Thyroid gland (tissue), 4 donors: Measurements from ENCODE around the gene TLX2. TPM values are rescaled to one million over a fixed set of nuclear protein-coding genes. Genes with fewer than 3 reads are reported as not detected.

Source experiments
- DNase-seq, 2 donors: peaks; one replicate each; pipeline ENCODE4 v3.0.0-alpha.2; 2019
- H3K27ac ChIP-seq, 3 donors: fragments of 200-600 bp; sonication (generic); 1 replicate in 2 of 3; 2 replicates in 1 of 3; pipeline ENCODE4 v1.5.1; 2016 to 2019; ENCODE audit warnings: mild to moderate bottlenecking in 1 of 3, moderate library complexity in 1 of 3
- H3K27me3 ChIP-seq: fragments of 200-600 bp; sonication (generic); one replicate; pipeline ENCODE4 v1.5.1; 2019
- H3K36me3 ChIP-seq, 2 donors: fragments of 200-600 bp; sonication (generic); one replicate each; pipeline ENCODE4 v1.5.1; 2016 to 2019
- H3K4me1 ChIP-seq, 2 donors: fragments of 200-600 bp; sonication (generic); one replicate each; pipeline ENCODE4 v1.5.1; 2017 to 2019
- H3K4me3 ChIP-seq, 3 donors: fragments of 200-600 bp; sonication (generic); replicated peaks in 1 of 3; 1 replicate in 2 of 3; 2 replicates in 1 of 3; pipeline ENCODE4 v1.5.1; 2016; ENCODE audit warnings: mild to moderate bottlenecking in 1 of 3
- H3K9me3 ChIP-seq: fragments of 200-600 bp; sonication (generic); one replicate; pipeline ENCODE4 v1.5.1; 2017
- POLR2A ChIP-seq, 2 donors: fragments of 450-650 bp; IDR thresholded peaks; one replicate each; pipeline ENCODE4 v1.6.1; 2017; ENCODE audit warnings: antibody characterized with exemption in 2 of 2, mild to moderate bottlenecking in 2 of 2, moderate library complexity in 1 of 2
- WGBS, 2 donors: methylation state at CpG; one replicate each; pipeline ENCODE4 v1.1.5; 2017; 5-methylcytosine and 5-hydroxymethylcytosine counted together
- intact Hi-C: fragments of 100-400 bp; cut with DNase I; formaldehyde crosslinking; loops from one replicate; pipeline ENCODE4 v1.15.1; 2023
- total RNA-seq, 4 donors: library from RNA; depleted of rRNA; stranded (reverse); fragments of >200 nt; gene quantifications; one replicate each; pipeline ENCODE4 v1.2.3, GENCODE V29; 2016
- TF ChIP-seq, protein P1 (sequence below), 6 experiments: fragments of 200-600 bp in 3 of 6; fragments of 450-650 bp in 3 of 6; sonication (generic) in 3 of 6; IDR thresholded peaks; one replicate each; pipeline ENCODE4 v1.5.1; 2016 to 2019; ENCODE audit warnings: antibody characterized with exemption in 6 of 6, mild to moderate bottlenecking in 2 of 6, inconsistent platforms in 1 of 6, moderate library complexity in 1 of 6

Gene TLX2
- total RNA-seq, 4 donors from 2014 or later, result not detected

DNA sequence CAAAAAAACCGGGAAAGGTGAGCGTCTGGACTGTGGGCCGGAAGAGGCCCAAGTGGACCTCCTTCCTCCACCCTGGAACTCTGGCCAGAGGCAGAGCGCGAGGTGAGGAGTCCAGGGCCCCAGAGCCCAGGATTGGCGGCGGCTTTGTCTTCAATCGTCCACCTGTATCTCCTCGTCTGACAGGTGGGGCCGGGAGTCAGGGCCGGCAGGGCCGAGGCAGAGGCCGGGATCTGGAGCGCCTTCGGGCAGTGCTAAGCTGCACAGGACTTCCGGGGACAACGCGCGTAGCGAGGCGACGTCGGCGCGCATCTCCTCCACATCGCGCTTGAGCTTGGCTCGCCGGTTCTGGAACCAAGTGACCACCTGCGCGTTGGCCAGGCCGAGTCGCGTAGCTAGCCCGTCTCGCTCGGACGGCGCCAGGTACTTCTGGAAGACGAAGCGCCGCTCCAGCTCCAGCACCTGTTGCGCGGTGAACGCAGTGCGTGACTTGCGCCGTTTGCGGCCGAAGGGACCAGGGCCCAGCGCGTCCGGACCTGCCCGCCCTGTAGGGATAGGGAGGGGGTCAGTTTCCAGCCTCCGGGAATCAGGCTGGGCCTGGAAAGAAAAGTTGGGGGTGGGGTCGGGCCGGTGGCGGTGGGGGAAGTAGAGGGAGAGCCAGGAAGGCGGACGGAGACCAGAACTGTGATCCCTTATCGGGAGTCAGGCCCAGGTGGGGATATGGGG, 16.3 kb upstream of the TLX2 start:
- TF ChIP-seq, protein P1, sequence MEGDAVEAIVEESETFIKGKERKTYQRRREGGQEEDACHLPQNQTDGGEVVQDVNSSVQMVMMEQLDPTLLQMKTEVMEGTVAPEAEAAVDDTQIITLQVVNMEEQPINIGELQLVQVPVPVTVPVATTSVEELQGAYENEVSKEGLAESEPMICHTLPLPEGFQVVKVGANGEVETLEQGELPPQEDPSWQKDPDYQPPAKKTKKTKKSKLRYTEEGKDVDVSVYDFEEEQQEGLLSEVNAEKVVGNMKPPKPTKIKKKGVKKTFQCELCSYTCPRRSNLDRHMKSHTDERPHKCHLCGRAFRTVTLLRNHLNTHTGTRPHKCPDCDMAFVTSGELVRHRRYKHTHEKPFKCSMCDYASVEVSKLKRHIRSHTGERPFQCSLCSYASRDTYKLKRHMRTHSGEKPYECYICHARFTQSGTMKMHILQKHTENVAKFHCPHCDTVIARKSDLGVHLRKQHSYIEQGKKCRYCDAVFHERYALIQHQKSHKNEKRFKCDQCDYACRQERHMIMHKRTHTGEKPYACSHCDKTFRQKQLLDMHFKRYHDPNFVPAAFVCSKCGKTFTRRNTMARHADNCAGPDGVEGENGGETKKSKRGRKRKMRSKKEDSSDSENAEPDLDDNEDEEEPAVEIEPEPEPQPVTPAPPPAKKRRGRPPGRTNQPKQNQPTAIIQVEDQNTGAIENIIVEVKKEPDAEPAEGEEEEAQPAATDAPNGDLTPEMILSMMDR (IDR thresholded peaks at IDR 0.05), result no peak
- no peak for TF ChIP-seq POLR2A (IDR thresholded peaks at IDR 0.05)
- Histone ChIP-seq H3K27me3 (peaks cover 7% of the 10 kb centered on the region), H3K9me3 (no peaks in the 10 kb centered on the region), H3K27ac (no peak overlapping the region), H3K4me1 (peaks cover 26 to 29% of the 10 kb centered on the region in 2 donors), H3K36me3 (peaks cover 0 to 8% of the 10 kb centered on the region in 2 donors), H3K4me3 (peak overlapping the region in 1 of 3 donors; percentile 19)
- peak; percentile 35 to 46 for DNase-seq
- intact Hi-C loops, result no loop called here
- WGBS, 2 donors, result 2 to 5% methylated on average over 19 to 59 of the region's 61 CpGs

DNA sequence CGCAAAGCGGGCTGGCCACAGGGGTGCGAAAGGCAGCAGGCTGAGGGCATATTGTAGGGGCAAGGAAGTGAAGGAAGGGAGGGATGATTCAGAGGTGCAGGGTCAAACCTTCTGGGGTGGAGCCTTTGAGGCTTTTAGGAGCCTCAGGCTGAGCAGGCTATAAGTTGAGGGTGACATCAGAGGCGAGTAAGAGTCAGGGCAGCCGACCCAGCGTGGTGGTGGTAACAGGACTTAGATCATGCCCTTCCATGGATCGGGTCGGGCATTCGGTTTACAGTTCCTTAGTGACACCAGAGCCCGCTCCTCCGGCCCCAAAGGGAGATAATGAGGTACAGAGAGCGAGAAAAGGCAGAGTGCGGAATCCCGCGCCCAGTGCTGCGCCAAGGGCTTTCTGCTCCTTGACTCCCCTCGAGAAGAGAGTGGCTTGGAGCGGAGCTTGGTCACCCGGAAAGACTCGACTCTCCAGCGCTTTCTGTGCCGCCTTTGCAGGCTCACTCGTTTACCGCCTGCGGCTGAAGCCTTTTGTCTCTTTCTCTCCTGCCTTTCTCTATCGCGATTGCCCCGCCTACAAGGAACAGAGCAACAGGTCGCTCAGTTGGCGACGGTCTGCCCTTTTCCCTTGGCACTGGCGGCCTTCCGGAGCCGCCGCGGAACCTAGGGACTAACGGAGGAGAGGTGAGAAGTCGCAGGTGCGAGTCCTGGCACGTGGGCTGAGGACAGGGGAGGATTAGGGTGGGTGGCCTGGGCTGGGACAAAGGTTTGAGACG, 15.6 kb upstream of the TLX2 start:
- peak; percentile 66 to 67 for DNase-seq
- no peak for TF ChIP-seq POLR2A (IDR thresholded peaks at IDR 0.05)
- TF ChIP-seq, protein P1 (IDR thresholded peaks at IDR 0.05), result no peak
- Histone ChIP-seq H3K27ac (no peak overlapping the region), H3K27me3 (peaks cover 7% of the 10 kb centered on the region), H3K4me1 (peaks cover 29 to 33% of the 10 kb centered on the region in 2 donors), H3K9me3 (no peaks in the 10 kb centered on the region), H3K36me3 (peaks cover 0 to under 1% of the 10 kb centered on the region in 2 donors), H3K4me3 (peak overlapping the region in 1 of 3 donors; percentile 19)
- intact Hi-C loops, result no loop called here
- 4% methylated on average over 36 of the region's 41 CpGs for WGBS, 2 donors

DNA sequence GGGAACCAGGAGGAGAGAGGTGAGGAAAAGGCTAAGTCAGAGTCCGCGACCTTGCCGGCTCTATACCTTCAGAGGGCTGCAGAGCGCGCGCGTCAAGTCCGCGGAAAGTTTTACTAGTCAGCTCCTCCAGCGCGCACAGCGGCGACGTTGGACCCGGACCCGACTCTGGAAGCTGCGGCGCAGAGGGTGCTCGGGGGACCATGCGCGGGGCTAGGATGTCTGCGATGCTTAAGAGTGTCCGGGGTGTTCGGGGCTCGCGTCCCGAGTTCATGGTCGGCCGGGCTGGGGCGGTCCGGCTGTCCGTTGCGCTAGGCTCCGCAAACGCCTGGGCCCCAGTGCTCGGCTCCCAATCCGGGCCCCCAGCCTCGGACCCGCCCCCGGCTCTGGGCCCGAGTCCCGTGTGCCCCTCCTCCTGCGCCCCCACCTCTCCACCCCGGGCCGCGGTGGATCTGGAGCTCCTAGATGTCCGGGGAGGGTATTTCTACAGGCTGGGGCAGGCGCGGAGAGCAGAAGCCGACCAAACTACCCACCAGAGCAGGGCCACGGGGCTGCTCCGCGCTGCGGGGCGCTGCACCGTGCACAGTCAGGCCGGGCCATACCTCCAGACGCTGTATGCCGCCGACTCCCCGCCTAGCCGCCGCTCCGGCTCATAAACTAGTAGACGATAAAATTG, 14.8 kb upstream of the TLX2 start, which contains the start of gene LBX2:
Gene LBX2 (minus strand): TSS at position 337 of the 673 bp plus-strand sequence. CDS start 66 bp downstream, at position 271.
- intact Hi-C loops, result no loop called here
- peak within 1 kb of the TSS in 1 of 3 donors; percentile 19 for H3K4me3 ChIP-seq
- peaks cover 7% of the 10 kb centered on the region for H3K27me3 ChIP-seq
- WGBS, 2 donors, result 9 to 13% methylated on average over 25 to 35 of the region's 65 CpGs
- H3K9me3 ChIP-seq, result no peaks in the 10 kb centered on the region
- H3K27ac ChIP-seq, result no peak within 1 kb of the TSS
- no peak for DNase-seq
- TF ChIP-seq POLR2A (IDR thresholded peaks at IDR 0.05), result no peak
- TF ChIP-seq, protein P1 (IDR thresholded peaks at IDR 0.05), result no peak
- no peaks in the 10 kb centered on the region for H3K36me3 ChIP-seq
- peaks cover 29 to 36% of the 10 kb centered on the region in 2 donors for H3K4me1 ChIP-seq

DNA sequence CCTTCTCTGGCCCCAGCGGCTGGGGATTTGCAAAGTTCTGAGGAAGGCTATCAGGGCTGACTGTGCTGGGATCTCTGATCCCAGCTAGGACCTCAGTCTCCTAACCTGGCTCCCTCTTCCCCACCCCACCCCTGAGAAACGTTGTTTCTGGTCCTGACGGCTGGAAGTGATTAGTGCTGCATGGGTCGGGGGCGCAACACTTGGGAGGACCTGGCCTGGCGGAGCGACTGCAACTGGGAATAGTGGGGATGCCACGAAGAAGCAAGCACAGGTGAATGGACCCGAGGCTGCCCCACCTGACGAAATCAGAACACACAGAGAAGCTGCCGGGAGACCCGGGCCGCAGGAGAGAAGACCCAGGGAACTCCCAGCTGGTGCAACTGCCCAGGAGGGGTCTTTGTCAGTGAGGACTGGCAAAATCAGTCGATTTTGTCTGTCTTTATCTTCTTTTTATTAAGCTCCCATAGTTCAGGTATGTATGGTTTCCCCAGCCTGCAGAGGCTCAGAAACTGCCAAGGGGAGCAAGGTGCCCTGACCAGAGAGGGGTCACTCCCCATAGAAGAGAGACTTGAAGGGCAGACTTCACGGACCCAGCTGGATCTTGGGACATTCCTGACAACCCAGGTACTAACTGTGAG, 14.2 kb upstream of the TLX2 start:
- Histone ChIP-seq H3K9me3 (no peaks in the 10 kb centered on the region), H3K36me3 (peaks cover 2% of the 10 kb centered on the region in 2 donors), H3K27ac (no peak overlapping the region), H3K4me1 (peaks cover 29 to 36% of the 10 kb centered on the region in 2 donors), H3K27me3 (peaks cover 7% of the 10 kb centered on the region), H3K4me3 (no peak overlapping the region)
- DNase-seq, result no peak
- no peak for TF ChIP-seq POLR2A (IDR thresholded peaks at IDR 0.05)
- TF ChIP-seq, protein P1 (IDR thresholded peaks at IDR 0.05), result no peak
- 70 to 77% methylated on average over 15 of the region's 15 CpGs for WGBS, 2 donors
- intact Hi-C loops, result no loop called here
